ENCODE measurements around the gene LDB2.

Gene LDB2

DNA sequence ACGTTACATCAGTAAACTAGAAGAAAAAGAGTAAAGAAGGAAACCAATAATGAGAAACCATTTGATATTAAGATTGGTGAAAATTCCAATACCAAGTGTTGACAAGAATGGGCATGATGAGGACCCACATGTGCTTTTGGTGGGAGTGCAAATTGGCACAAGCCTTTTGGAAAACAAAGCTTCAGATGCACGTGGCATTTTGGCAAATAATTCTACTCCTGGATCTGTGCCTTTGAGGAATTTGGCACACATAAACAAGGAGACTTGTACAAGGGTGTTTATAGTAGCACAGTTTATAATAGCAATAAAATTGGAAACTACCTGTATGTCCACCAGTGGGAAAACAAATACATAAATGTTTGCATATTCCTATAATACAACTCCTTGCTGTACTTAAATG is 347.9 kb downstream of the LDB2 start:
- no peak for TF ChIP-seq CTCF (IDR thresholded peaks at IDR 0.05; ENCODE audit: extremely low read depth, missing control alignments)
- no peak for DNase-seq (ENCODE audit: low spot score)

- DNase-seq (ENCODE audit: low spot score) = no peak
- TF ChIP-seq CTCF (IDR thresholded peaks at IDR 0.05; ENCODE audit: extremely low read depth, missing control alignments) = no peak
Measured at GRCh38 chr4:16545656-16546055, 352.8 kb downstream of the LDB2 start.

- DNase-seq (ENCODE audit: low spot score) = no peak
- no peak for TF ChIP-seq CTCF (IDR thresholded peaks at IDR 0.05; ENCODE audit: extremely low read depth, missing control alignments)
Measured at GRCh38 chr4:16544869-16545268, 353.6 kb downstream of the LDB2 start.

DNA sequence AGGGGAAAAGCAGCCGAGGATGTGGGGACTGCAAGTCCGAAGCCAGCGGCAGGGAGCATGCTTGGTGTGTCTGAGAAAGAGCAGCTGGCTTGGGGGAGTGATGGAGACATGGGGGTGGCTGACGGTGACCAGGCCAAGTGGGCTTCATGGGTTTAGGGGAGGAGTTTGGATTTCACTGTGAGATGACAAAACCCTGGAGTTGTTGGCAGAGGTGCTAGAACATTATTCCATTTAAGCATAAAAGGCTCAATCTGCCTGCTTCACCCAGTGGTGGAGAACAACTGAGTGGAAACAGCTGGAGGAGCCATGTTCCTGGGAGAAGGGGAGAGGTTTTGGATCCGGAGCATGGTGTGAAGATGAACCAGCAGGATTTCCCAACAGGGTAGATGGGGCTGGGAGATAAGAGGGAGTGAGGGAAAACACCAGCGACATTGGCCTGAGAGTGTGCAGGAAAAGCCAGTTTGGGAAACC is 354.2 kb downstream of the LDB2 start:
- no peak for DNase-seq (ENCODE audit: low spot score)
- TF ChIP-seq CTCF (IDR thresholded peaks at IDR 0.05; ENCODE audit: extremely low read depth, missing control alignments) = no peak

DNA sequence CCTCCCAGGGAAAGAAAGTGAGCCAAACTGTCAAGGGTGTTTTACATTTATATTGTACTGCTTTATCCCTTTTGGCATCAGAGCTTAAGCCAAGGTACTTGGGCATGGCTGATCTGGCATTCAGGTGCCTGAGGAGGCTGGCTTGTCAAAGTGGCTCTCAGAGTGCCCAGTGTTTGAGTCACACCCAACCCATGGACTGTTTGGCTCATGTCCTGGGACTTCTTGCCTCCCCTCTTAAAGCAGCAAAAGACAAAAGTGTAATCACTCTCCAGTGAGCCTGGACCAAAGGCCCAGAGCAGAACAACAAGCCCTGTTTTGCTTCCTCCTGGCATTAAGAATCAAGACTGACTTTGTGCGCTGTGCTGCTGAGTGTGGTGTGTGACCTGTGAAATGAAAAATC is 360.5 kb downstream of the LDB2 start:
- no peak for DNase-seq (ENCODE audit: low spot score)
- no peak for TF ChIP-seq CTCF (IDR thresholded peaks at IDR 0.05; ENCODE audit: extremely low read depth, missing control alignments)

DNA sequence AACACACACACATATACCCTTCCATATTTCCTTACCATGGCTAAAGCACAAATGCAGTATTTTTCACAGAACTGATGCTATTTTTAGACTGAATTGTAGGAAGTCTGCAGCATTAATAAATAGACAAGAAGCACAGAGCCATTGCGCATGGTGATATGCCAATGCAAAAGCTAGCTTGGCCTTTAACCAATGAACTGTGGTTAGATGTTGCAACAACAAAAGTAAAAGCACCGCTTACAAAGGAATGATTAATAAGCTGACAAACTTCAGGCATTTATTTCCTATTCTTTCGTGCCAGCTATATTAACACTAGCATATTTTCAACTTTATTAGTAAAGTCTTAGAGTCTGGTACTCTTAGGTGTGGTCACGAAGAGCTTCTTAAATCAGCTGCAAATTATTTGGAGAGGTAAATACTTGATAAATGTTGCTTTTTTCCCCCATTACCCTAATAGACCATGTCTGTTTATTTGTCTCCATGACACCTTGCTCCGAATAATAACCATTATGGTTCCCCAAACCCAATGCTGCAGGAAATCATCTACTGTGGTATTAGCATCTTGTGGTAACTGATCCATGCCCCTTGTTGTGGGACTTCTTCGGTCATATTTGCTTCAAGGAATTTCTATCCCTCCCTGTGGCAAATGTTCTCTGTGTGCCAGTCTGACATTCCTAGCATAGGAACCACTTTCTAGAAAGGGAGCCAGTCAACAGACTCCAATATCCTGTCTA is 366.0 kb downstream of the LDB2 start:
- no peak for DNase-seq (ENCODE audit: low spot score)
- no peak for TF ChIP-seq CTCF (IDR thresholded peaks at IDR 0.05; ENCODE audit: extremely low read depth, missing control alignments)

DNA sequence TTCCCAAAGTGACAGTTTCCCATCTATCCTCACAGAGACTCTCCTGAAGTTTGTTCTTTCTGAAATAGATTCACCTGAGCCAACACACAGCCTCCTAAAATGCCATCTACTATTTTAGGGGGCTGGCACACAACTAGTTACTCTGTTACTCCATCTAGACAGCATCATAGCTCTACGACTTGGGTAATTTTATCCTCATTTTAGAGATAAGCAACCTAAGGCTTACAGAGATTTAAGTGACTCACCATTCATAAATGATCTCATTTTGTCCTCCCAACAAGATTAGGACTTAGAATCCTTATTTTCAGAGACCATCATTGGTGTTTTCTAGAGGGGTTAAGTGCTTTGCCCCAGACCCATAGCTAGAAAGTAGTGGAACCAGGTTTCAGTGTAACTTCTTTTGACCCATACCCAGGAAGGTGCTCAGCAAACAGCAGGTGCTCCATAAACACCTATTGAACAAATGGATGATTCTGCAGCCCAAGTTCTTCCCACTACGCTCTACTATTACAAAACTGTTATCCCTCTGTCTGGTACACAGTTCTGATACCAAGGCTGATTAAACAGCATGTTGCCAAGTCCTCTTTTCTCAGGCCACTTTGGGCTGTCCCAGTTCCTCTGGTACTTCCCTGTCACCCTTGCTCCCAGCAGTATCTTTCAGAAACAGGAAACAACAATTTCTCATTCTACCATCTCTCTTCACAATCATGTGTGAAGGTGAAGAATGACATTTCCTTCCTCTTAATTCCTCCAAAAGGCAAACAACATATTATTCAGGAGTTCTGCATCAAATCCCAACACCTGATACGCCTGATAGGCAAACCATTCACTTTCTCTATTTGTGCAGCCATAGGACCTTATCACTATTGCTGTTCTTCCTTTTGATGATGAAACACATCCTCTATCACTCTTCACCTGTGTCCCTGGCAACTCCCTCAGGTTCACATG is 367.5 kb downstream of the LDB2 start:
- no peak for DNase-seq (ENCODE audit: low spot score)
- TF ChIP-seq CTCF (IDR thresholded peaks at IDR 0.05; ENCODE audit: extremely low read depth, missing control alignments) = no peak

Measured in GM20000 (cell line).